H54 (cell line): Measurements from ENCODE around the gene CRTAC1.

Experiments used
- DNase-seq: peaks from one replicate; pipeline ENCODE4 v3.0.0; 2011; ENCODE audit warnings: low spot score, mixed read lengths; ENCODE audit not compliant: insufficient read length
- FAIRE-seq: peaks from 3 replicates; lab custom pipeline; 2011; peaks lifted over from hg19 to GRCh38; lab: Jason Lieb, UNC
- POLR2A ChIP-seq: IDR thresholded peaks from 2 replicates; pipeline ENCODE4 v1.6.1; 2011; ENCODE audit warnings: low read depth, mild to moderate bottlenecking, low read length

CRTAC1 gene

DNA sequence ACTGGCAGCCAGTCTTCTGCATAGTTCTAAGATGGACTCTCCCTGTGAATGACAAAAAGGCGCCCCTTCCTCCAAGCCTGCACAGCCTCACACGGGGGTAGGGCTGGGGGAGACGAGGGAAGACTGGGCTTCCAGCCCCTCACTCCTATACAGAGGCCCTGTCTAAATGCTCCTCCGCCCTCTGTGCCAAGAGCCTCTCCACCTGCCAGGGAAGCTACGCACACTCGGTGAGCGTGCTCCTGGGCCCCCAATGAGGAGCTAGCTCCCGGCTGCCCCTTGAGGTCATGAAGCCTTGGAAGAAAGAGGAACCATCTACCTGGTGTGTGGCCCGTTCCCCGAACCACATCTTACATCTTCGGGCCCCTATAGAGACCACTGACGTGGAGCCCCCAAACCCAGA is 54.8 kb downstream of the CRTAC1 start:
- DNase-seq (no peak), FAIRE-seq (no peak)
- no peak for TF ChIP-seq POLR2A

DNA sequence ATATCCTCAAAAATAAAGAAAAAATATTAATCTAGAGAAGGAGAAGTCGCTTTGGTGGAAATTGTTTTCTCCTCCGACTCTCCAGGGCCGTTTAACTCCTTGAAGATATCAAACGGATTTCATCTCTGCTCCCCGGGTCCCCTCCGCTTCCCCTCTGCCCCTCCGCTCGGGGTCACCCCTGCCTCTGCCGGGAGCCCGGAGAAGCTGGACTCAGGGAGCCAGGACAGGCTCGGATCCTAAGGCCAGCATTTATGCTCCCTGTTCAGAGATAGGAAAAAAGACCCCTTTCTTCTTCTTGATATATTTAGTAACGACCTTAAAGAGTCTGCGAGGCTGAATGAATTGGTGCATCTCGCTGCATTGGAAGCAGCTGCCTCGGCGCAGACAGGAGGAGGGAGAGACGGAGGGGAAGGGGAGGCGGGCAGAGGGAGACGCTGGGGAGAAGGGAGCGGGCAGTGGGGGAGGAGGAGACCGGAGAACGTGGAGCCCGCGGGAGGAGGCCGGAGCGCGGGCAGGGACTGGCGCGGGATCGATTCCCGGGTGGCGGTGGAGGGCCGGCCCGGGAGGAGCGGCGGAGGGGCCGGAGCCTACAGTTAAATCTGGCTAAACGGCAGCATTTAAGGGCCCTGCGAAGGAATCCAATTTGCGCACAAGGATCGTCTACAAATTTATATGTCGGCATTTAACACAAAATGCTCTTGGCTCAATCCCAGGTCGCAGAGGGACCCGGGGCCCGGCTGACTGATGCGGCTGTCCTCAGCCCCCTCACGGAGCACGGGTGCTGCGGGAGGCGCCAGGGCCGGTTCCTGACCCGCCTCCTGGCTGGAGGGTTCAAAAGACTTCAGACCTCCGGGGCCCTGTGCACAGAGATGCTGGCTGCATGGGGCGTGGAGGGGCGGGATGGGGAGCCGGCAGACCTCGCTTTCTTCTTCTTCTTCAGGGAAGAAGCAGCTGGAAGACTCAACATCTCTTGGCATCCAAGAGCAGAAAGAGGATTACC is 55.6 kb downstream of the CRTAC1 start:
- DNase-seq (no peak), FAIRE-seq (no peak)
- TF ChIP-seq POLR2A: no peak

DNA sequence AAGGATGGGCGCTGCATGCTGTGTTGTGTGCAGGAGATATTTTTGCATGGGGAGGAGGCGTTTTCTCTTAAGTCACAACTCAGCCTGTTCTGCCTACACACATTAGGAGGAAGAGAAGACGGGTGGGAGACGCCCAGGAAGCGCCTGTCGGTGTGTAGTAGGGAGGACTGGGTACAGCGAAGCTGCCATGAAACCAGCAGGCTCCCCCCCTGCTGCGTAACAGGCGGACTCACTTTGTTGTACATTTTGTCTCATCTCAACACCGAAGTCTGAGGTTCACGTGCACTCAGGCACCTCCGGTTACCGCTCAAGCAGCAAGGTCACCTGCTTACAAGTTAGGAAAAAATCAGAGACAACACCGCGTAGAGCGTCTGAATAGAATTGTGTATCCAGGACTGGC is 56.3 kb downstream of the CRTAC1 start:
- FAIRE-seq: no peak
- no peak for TF ChIP-seq POLR2A
- no peak for DNase-seq

DNA sequence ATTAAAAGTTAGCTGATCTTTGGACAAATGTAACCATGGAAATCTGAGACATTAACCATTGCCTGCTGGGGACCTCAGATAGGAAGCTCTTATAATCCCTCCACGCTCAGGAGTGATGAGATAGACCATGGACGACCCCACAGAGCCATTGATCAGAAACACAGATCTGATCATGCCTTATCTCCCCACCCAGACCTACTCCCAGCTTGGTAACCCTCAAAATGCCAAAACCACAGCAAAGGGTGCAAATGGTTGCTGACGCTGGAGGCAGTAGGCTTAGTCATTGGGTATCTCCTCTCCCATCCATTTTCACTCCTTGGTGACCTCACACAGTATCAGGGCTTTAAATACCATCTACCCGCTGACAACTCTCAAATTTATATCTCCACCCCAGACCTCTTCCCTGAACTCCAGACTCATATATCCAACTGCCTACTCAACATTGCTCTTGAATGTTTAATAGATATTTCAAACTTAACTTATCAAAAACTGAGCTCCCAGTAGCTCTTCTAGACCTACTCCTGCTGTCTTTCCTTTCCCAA is 60.8 kb downstream of the CRTAC1 start:
- no peak for TF ChIP-seq POLR2A
- DNase-seq (no peak), FAIRE-seq (no peak)

DNA sequence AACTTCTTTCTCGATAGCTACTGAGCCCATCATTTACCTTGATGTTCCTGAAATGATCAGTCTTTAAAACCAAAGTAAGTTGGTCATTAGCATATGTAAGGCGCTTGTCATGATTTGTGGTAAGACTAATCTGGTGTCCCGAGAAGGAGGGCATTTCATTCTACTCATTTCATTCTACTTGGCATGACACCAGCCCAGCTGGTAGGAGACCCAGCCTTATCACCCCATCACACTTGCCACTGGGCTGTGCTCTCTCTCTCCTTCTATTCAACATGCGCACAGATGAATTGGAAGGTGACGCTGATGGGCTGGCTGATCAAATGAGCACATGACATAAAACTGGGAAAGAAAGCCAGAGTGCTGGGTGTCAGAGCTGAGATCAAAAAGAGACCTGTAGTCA is 65.7 kb downstream of the CRTAC1 start:
- no peak for TF ChIP-seq POLR2A
- FAIRE-seq (no peak), DNase-seq (no peak)

DNA sequence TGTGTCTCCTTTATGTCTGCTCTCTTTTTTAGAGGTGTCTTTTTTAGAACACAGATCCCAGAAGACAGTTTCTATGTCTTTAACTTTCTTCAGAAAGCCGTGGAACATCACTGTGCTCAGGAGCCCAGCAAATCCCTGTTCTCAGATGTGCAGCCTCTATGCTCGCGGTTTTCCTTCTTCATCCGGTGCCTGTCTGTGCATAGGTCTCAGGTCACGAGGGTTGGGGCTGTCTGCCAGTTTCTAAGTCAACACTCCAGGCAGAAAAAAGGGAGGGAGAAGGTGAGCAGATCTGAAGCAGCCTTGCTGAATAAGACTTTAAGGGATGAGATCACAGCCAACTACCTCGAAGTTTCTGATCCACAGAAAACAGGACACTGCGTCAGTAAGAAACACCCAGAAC is 68.5 kb downstream of the CRTAC1 start:
- DNase-seq (no peak), FAIRE-seq (no peak)
- no peak for TF ChIP-seq POLR2A

DNA sequence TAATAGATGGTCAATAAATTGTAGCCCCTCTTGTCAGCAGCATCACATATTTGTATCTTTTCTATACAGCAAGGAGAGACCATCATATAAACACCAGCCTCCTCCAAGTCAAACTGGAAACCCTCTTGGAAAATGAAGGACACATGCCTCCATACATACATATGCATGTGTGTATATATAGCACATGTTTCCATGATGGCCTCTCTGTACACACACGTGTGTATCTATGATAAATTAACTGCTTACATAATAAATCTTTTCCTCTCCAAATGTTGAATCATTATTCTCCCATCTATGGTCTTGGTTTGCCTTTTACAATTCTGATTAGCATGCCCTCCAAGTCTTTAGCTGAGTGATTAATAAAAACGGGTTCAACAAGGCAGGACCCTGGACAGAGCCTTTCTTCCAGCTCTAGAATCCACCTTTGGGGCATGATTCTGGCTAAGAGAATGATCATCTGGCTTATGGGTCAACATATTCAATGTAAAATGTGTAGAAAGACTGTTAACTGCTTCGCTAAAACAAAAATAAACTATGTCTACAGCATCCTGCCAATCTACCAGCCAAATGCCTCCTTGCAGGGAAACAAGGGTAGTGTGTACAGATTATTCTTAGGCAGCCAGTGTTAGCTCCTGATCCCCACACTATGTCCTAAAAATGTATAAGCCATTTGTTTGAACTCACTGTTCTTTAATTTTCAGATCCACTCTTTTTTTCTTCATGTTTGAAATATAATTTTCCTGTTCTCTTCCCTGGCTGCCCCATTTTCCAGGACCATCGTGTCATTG is 70.0 kb downstream of the CRTAC1 start:
- no peak for TF ChIP-seq POLR2A
- no peak for FAIRE-seq
- DNase-seq: no peak

DNA sequence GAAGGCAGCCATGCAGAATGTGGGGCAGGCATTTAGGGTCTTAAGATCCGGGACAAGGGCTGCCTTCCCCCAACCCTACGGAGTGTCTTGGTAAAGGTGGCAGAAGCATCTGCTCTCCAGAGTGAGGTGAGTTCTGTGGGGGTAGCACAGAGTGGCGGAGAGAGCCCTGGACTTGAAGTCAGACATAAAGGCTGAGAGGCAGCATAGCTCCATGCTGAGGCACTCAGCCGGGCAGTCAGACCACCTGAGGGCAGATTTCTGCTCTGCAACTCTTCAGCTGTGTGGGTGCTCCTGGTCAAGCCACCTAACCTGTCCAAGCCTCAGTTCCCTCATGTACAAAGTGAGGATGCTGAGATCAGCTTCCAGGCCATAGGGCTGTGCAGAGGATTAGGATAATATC is 81.0 kb downstream of the CRTAC1 start:
- FAIRE-seq (no peak), DNase-seq (no peak)
- TF ChIP-seq POLR2A: no peak

DNA sequence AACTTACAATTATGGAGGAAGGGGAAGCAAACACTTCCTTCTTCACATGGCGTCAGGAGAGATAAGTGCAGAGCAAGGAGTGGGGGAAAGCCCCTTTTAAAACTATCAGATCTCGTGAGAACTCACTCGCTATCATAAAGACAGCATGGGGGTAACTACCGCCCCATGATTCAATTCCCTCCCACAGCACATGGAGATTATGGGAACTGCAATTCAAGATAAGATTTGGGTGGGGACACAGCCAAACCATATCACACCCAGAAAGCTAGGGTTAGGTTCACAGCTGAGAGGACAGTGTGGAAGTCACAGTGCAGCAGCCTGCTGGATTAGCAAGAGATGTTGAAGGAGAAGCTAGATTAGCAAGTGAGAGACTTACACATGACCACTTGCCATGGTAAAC is 81.6 kb downstream of the CRTAC1 start:
- TF ChIP-seq POLR2A: no peak
- DNase-seq: no peak
- FAIRE-seq: no peak

DNA sequence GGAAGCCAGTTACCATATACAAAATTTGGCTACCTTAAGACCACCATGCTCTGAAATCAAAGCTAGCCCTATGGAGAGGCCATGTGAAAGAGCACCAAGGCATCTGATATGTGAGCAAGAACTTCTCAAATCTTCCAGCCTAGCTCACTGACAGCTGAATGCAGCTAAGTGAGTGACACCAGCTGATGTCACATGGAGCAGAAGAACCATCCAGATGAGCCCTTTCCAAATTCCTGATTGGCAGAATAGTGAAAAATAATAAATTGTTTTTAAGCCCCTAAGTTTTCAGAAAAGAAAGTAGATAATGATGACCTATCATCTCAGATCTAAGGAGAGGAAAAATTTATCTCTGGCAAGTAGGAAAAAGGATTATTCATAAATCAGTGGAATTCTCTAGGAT is 85.6 kb downstream of the CRTAC1 start:
- TF ChIP-seq POLR2A: no peak
- DNase-seq: no peak
- no peak for FAIRE-seq

DNA sequence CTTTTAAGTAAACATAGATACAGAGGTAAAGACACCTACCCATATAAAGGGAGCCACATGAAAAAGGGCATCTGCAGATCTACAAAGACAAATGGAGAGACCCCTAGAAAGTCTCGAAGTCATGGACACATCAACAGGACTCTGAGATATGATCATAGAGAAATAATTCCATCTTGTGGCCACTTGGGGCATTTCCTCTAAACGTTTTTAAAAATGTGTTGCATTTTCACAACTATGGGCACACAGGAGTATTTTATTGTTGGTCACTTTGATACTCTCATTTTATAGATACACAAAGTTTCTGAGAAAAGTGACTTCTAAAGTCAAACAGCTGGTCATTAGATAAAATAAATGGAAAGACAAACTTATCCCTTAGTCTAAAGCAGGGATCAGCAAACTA is 87.1 kb downstream of the CRTAC1 start:
- no peak for TF ChIP-seq POLR2A
- FAIRE-seq: no peak
- no peak for DNase-seq

DNA sequence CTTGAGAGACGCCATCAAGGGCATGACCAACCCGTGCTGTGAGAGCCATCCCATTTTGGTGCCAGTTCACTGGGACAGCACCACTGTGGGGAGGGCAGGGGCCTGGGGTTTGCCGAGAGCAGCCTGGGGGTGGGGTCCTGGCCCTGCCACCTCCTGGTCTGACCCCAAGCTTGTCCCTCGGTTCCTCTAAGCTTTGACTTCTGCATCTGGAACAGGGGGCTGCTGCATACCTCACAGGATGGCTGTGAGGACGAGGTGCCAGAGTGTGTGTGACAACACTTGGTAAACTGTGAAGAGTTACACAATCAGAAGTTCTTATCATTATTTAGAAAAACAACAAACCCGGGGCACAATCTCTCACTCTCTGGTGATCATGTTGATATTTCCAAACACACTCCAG is 89.9 kb downstream of the CRTAC1 start:
- DNase-seq: no peak
- no peak for TF ChIP-seq POLR2A
- FAIRE-seq: no peak

DNA sequence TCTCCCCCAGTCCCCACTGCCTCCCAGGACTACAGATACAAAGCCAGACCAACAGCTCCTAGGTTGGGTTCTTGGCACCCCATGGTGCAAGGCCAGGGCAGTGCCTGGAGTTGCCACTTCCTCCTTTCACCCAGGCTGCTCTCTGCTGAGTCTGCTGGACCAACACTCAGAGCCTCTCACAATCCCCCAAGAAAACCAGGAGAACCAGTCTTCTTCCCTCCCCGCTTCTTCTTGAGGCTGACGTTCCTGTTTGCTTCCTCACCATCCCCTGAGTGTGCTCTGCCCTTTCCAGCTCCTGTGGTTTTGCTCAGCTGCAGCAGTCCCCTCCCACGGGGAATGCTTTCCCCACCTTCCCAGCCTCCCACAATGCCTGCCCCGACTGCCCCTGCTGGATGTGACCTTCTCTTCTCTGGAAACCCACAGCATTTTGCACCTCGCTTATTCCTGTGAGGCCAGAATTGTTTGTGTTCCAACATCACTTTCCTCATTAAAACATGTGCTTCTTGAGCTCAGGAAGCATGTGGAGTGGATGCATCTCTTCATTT is 90.9 kb downstream of the CRTAC1 start:
- no peak for FAIRE-seq
- TF ChIP-seq POLR2A: no peak
- no peak for DNase-seq

DNA sequence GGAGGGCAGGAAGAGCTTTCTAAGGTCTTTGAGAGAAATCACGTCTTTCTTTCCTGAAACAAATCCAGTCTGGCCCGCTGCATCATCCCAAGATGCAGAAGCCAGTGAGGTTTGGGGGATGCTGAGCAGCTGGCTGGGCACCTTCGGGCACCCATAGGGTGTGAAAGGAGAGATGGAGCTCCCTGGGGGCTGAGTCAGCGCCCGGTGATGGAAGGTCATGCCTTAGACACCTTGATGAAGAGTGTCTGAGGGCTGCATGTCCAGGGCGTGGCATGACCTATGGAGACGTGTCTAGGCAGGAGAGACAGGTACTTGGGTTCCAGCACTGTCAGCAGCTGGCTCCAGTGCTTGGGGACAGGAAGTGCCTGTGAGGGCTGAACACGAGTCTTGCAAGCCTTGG is 92.5 kb downstream of the CRTAC1 start:
- no peak for DNase-seq
- FAIRE-seq: no peak
- TF ChIP-seq POLR2A: no peak
